Forelimb muscle (tissue), 1 donor: ENCODE data around the gene BABAM1. TPM values are rescaled to one million over a fixed set of nuclear protein-coding genes. Genes with fewer than 3 reads are reported as not detected.
"Not testable (repeated sequence)": the region's sequence is repeated elsewhere in the genome, so short reads cannot be mapped to it uniquely, and the experiment has no call there.

Source experiments
- DNase-seq: peaks from one replicate; pipeline ENCODE4 v3.0.0-alpha.2; 2013; ENCODE audit warnings: low read depth
- polyA plus RNA-seq: library from polyadenylated mRNA; unstranded; fragments of 120-200 nt; gene quantifications from one replicate; pipeline ENCODE4 v1.2.1, GENCODE V29; 2013; ENCODE audit not compliant: insufficient read length

The BABAM1 gene
- polyA plus RNA-seq, 1 donor, result 77.1 TPM

DNA sequence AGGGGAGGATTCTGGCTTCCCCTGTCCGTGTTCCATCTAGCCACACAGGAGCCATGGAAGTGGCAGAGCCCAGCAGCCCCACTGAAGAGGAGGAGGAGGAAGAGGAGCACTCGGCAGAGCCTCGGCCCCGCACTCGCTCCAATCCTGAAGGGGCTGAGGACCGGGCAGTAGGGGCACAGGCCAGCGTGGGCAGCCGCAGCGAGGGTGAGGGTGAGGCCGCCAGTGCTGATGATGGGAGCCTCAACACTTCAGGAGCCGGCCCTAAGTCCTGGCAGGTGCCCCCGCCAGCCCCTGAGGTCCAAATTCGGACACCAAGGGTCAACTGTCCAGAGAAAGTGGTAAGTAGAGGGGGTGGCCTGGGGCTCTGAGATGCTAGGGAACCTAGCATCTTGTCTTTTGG lies 1.5 kb downstream of the BABAM1 start:
- DNase-seq, result no peak

DNA sequence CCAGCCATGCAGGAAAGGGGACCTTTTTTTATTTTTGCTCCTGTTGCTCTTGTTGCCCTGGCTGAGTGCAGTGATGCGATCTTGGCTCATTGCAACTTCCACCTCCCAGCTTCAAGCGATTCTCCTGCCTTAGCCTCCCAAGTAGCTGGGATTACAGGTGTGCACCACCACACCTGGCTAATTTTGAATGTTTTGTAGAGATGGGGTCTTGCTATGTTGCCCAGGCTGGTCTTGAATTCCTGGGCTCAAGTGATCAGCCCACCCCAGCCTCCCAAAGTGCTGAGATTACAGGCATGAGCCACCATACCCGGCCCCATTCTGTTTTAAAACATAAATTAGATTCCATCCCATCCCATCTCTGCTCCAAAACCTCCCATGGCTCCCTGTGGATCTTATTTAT lies 7.6 kb downstream of the BABAM1 start:
- not testable (repeated sequence) for DNase-seq

DNA sequence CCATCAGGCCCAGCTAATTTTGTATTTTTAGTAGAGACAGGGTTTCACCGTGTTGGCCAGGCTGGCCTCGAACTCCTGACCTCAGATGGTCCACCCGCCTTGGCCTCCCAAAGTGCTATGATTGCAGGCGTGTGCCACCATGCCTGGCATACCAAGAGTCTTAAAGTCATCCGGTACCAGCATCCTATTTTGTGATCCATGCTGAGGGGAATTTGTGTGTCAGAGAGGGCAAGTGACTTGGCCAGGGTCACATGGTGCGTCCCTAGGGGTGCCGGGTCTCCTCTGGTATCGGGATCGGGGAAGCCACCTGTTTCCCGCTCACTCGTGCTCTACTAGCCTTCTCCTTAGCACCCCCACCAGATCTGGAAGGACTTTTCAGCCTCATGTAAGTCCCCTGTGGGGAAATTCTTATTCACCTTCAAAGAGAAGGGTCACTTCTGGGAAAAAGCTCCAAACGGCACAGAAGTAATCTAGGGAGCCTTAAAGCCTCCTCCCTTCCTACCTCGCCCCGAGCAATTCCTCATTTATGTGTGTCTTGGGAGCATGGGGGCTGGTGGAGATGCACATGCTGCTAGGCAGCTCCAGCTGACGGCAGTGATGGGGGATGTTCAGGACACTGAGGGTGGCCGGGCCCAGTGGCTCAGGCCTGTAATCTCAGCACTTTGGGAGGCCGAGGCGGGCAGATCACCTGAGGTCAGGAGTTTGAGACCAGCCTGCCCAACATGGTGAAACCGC lies 8.4 kb downstream of the BABAM1 start:
- no peak for DNase-seq

GRCh38 chr19:17279436-17279835 lies 12.2 kb downstream of the BABAM1 start:
- DNase-seq, result no peak

- no peak for DNase-seq
These were observed 14.4 kb downstream of the BABAM1 start, which contains the start of gene ANKLE1 for GRCh38 chr19:17281391-17282304. Gene ANKLE1, plus strand, starts transcription at chr19:17281901. Its CDS starts 20 bp downstream, at chr19:17281921.

GRCh38 chr19:17282488-17283125 lies 15.4 kb downstream of the BABAM1 start:
- no peak for DNase-seq

- DNase-seq, result no peak
These were observed 16.3 kb downstream of the BABAM1 start for GRCh38 chr19:17283504-17283996.

DNA sequence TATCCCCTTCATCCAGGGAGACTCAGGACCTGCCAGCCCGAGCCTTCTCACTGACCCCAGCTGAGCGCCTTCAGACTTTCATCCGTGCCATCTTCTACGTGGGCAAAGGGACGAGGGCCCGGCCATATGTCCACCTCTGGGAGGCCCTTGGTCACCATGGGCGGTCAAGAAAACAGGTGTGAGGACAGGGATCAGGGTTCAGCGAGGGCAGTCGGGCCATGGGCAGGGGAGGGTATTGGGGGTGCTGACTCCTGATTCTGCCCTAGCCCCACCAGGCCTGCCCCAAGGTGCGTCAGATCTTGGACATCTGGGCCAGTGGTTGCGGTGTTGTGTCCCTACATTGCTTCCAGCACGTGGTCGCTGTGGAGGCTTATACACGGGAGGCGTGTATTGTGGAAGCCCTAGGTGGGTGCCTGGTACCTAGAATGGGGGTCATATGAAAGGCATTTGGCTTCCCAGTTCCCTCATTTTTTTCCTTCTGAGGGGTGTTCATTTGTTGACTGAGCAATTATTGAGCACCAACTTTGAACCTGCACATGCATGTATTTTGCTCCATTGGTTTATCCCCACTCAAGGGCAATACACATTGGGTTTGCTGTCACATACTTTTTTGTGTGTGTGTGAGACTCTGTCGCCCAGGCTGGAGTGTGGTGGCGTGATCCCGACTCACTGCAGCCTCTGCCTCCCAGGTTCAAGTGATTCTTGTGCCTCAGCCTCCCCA lies 18.3 kb downstream of the BABAM1 start:
- DNase-seq, result no peak

DNA sequence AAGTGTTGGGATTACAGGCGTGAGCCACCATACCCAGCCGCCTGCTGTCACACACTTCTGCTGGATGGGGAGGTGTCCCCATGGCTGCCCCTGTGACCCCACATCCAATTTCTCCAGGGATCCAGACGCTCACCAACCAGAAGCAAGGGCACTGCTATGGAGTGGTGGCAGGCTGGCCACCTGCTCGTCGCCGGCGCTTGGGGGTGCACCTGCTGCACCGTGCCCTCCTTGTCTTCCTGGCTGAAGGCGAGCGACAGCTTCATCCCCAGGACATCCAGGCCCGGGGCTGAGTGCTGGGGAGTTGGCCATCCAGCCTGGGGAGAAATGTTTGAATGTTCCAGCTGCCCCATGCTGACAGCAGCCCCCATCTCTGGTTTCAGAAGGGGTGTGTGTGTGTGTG lies 19.0 kb downstream of the BABAM1 start:
- DNase-seq, result no peak

- DNase-seq, result no peak
These were observed 19.5 kb downstream of the BABAM1 start for GRCh38 chr19:17286752-17287151.

- DNase-seq, result no peak
These were observed 22.2 kb downstream of the BABAM1 start for GRCh38 chr19:17289489-17289888.

DNA sequence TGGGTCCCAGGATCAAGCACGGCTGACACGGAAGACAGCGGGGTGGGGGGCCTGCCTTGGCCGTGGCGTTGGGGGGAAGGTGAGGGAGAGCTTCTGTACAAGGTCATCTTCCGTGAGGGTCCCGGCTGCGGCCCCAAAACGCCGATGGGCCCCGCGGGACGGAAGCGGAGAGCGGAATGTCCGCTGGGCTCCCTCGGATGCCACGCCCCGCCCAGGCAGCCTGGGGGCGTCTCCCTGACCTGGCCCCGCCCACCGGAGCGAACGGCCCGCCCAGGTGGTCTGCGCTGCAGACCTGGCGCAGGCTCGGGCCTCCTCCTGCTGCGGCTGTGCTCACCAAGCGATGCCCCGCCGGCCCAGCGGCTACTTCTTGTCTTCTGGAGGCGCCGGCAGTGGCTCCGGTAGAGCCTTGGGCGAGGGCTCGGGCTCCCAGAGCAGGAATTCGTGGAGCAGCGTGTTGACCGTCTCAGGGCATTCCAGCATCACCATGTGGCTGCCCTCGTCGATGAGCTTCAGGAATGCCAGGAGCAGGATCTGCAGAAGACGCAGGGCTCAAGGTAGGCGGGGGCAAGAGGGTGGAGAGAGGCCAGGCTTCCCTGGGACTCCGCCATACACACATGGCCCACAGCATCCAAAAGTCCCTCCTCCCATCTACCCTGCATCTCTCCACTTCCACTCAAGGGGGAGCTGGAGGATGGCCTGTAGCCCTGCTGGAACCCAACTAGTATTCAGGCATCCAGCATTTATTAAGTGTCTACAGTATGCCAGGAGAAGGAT lies 25.2 kb downstream of the BABAM1 start:
- peak; percentile 60 for DNase-seq

DNA sequence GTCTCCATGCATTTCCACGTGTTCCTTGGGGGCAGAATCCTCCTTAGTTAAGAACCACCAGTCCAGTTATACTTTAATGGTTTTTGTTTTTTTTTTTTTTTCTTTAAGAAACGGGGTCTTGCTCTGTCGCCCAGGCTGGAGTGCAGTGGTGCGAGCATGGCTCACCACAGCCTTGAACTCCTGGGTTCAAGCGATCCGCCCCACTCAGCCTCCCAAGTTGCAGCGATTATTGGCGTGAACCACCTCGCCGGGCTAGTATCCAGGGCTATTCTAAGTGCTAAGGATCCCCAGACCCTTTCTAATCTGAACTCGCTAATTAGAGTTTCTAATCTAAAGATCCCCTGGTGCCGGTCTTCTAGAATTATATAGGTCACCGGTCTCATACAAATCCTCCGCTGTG lies 26.4 kb downstream of the BABAM1 start:
- DNase-seq, result no peak

GRCh38 chr19:17294051-17294891 lies 27.0 kb downstream of the BABAM1 start:
- DNase-seq, result no peak

GRCh38 chr19:17295551-17295950 lies 28.3 kb downstream of the BABAM1 start:
- not testable (repeated sequence) for DNase-seq

DNA sequence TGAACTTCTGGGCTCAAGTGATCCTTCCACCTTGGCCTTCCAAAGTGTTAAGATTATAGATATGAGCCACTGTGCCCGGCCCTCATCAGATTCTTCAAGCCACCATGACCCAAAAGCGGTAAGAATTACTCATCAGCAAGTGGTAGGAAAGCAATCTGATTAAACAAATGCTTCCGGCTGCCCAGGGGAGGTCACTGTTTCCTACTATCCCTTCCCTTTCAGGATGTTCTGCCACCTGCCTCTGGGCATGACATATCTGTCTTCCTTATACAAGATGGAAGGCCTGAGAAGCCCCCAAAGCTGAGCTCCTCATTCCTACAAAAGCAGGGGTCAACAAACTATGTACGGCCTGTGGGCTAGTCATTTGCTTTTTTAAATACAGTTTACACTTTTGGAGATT lies 29.0 kb downstream of the BABAM1 start:
- DNase-seq, result no peak

DNA sequence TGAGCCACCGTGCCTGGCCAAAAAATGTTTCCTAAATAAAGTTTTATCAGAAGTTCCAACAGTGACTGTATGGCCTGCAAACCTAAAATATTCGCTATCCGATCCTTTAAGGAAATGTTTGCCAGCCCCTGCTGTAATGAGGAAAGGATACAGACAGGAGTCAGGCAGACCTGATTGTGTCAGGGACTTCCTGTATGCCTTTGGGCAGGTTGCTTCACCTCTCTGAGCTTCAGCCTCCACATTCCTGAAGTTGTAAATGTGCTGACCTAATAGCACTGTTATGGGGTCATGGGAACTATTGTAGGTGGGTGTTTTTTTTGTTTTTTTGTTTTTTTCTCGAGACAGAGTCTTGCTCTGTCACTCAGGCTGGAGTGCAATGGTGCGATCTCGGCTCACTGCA lies 29.7 kb downstream of the BABAM1 start:
- no peak for DNase-seq

DNA sequence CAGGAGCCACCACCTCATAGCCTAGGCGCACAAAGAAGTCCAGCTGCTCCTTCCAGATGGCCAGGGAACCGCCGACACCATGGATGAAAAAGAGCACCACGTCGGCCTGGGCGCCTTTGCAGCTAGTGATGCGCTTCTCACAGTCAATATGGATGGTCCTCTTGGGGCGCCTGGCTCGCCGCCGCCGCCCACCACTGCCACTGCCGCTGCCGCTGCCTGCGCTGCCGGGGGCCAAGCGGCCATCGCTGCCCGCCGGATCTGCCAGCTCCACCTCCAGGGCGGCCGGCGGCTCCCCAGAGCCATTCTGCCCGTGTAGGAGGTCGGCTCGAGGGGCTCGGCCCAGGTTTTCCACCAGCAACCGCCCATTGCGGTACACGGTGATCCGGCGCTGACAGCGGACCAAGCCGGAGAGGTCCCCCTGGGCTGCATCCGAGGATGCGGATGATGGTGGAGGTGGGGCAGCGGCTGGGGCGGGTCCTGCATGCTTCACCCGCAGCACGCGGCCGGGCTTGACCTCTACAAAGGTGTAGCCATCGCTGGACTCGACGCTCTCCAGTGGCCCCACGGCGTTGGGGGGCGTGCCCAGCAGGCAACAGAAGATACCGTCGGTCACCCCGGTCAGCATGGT lies 33.9 kb downstream of the BABAM1 start:
- DNase-seq, result no peak
